Motor neuron (in vitro differentiated cells): ENCODE data around the gene ITPR1. TPM values are rescaled to one million over a fixed set of nuclear protein-coding genes. Genes with fewer than 3 reads are reported as not detected.

Experiments
- ATAC-seq, 8 experiments: fragments of 200-7000 bp; cut with Tn5 transposase; replicated peaks in 6 of 8; 2 replicates each; pipeline ENCODE4 v1.8.0; 2021; ENCODE audit warnings: mild to moderate bottlenecking in 8 of 8, moderate library complexity in 8 of 8
- H3K27ac ChIP-seq, 2 donors: fragments of 250-450 bp; sonication (Bioruptor Pico); 2 replicates each; pipeline ENCODE4 v1.9.0; 2021; ENCODE audit warnings: antibody characterized with exemption in 2 of 2, mild to moderate bottlenecking in 2 of 2, moderate library complexity in 1 of 2
- H3K4me1 ChIP-seq, 2 donors: fragments of 250-450 bp; sonication (Bioruptor Pico); replicated peaks in 1 of 2; 2 replicates each; pipeline ENCODE4 v1.6.1; 2021; ENCODE audit warnings: antibody characterized with exemption in 2 of 2, mild to moderate bottlenecking in 2 of 2, moderate library complexity in 1 of 2
- H3K4me3 ChIP-seq, 5 donors: fragments of 250-450 bp; sonication (Bioruptor Pico); 2 replicates each; pipeline ENCODE4 v1.9.0; 2021; ENCODE audit warnings: antibody characterized with exemption in 5 of 5, mild to moderate bottlenecking in 5 of 5, moderate library complexity in 4 of 5
- WGBS, 10 experiments: fragments of 450-650 bp; shearing (Covaris generic); methylation state at CpG; one replicate each; pipeline ENCODE4 v1.0.0; 2022; 5-methylcytosine and 5-hydroxymethylcytosine counted together
- in situ Hi-C, 9 experiments: fragments of 400-800 bp; cut with MboI; loops; one replicate each; pipeline ENCODE4 v1.15.0; 2021; ENCODE audit warnings: low sequenced_read_pairs in 9 of 9, low pct_unique_long_range_greater_than_20kb in 2 of 9; ENCODE audit not compliant: unreplicated experiment in 9 of 9
- total RNA-seq, 8 experiments: library from RNA; unstranded; fragments of 300-600 nt; gene quantifications; 2 replicates each; pipeline versions ENCODE4 v1.2.3 to v1.2.4, GENCODE V29; 2022

Gene ITPR1
- total RNA-seq, 8 experiments from 2014 or later: 2.2 to 167 (median 12.2) TPM

GRCh38 chr3:4806535-4807108 lies 313.5 kb downstream of the ITPR1 start:
- no peak overlapping the region for H3K4me3 ChIP-seq
- no peaks in the 10 kb centered on the region for H3K4me1 ChIP-seq
- in situ Hi-C loops: no loop called here
- no peak overlapping the region for H3K27ac ChIP-seq
- 78 to 100% (median 100%) methylated on average over 1 to 6 of the region's 6 CpGs; no CpG with 5 or more reads in 1 of the 10 experiments for WGBS, 10 experiments
- no peak for ATAC-seq

DNA sequence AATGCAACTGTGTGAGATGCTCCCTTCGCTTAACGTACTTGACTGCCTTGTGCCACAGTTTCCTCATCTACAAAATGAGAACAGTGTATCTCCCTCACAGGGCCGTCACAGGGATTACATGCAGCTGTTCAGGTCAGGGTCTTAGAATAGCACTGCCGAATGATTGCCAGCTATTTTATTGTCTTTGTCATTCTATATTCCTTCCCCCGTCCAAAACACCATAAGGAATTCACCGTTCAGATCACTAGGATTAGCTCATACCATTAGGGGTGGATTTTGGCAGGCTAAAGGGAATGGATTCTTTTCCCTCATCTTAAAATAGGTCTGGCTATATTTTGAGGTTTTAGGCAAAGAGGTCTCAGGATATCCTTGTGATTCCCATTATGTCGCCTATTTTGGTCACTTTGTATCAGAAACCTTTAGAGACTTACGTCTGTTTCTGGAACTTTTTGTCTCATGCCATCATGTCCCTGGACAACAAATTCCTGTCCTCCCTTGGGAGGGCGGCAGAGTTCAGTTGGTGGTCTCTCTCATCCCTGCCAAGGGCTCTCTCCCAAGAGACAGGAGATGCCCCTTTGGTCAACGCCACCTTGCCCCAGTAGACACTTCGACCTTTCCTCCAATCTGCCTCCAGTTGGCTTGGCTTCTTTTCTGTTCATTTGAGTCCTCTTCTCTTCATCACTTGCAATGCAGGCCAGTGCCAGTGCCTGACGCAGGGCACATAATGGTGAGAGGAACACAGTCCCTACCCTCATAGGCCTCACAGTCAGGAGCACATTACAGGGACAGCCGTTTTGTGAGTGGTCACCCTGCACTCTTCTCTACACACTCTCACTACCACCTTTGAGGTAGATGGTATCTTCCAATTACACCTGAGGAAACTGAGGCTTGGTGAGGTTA lies 314.5 kb downstream of the ITPR1 start:
- Histone ChIP-seq H3K27ac (no peak overlapping the region), H3K4me1 (no peaks in the 10 kb centered on the region), H3K4me3 (no peak overlapping the region)
- in situ Hi-C loops: no loop called here
- 80 to 100% (median 91%) methylated on average over 2 to 11 of the region's 13 CpGs; no CpG with 5 or more reads in 2 of the 10 experiments for WGBS, 10 experiments
- no peak for ATAC-seq

DNA sequence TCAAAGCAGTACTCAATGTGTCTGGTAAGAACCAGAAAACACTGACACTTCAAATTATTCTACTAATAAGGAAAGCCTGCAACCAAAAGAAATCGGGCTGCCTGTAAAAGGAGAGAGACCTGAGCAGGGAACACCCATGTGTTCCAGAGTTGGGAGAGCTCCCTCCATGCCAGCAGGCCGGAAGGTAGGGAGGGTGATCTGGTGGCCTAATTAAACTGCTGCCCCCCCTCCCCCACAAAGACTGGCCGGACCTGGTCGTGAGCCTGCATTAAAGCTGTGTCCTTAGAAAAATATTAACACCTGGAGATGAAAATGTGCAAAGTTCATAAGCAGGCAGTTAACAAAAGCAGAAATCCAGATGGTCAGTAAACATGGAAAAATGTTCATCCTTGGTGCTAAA lies 315.5 kb downstream of the ITPR1 start:
- ATAC-seq: no peak
- 61 to 100% (median 80%) methylated on average over 1 to 4 of the region's 4 CpGs; no CpG with 5 or more reads in 1 of the 10 experiments for WGBS, 10 experiments
- in situ Hi-C loops: no loop called here
- Histone ChIP-seq H3K27ac (no peak overlapping the region), H3K4me1 (no peaks in the 10 kb centered on the region), H3K4me3 (no peak overlapping the region)

GRCh38 chr3:4809922-4810321 lies 316.8 kb downstream of the ITPR1 start:
- 63 to 100% (median 86%) methylated on average over 1 to 3 of the region's 3 CpGs; no CpG with 5 or more reads in 4 of the 10 experiments for WGBS, 10 experiments
- Histone ChIP-seq H3K4me3 (no peak overlapping the region), H3K27ac (no peak overlapping the region), H3K4me1 (peaks cover 0 to 2% of the 10 kb centered on the region in 2 donors)
- peak in 2 of 8 experiments; percentile 47 to 82 for ATAC-seq
- in situ Hi-C loops: no loop called here

DNA sequence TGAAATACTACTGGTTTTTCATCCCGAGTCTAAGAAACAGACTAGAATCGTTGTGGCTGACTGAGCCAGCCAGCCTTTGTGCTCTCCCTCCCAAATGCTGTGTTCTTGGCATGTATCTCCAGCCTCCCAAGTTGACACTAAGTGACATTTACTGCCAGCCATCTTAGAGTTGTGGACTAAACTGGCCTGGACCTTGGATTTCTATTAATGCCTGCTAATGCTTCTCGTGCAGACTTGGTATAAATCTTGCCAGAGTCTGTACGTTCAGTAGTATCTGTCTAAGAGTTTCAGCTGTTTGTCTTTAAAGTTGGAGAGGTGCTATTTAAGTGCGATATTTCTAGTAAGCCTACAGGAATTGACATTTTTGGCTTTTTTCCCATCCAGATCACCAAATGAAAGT lies 319.4 kb downstream of the ITPR1 start:
- in situ Hi-C loops: no loop called here
- no peak overlapping the region for H3K4me3 ChIP-seq
- H3K4me1 ChIP-seq: peaks cover 0 to 2% of the 10 kb centered on the region in 2 donors
- no peak overlapping the region for H3K27ac ChIP-seq
- WGBS, 10 experiments: 40 to 94% (median 80%) methylated on average over 1 to 5 of the region's 5 CpGs
- ATAC-seq: peak in 3 of 8 experiments; percentile 14 to 81 (median 57)

- H3K27ac ChIP-seq: no peak overlapping the region
- in situ Hi-C loops: no loop called here
- peak in 6 of 8 experiments; percentile 19 to 64 (median 47) for ATAC-seq
- WGBS, 10 experiments: 45 to 100% (median 95%) methylated on average over 2 to 6 of the region's 6 CpGs; no CpG with 5 or more reads in 2 of the 10 experiments
- peaks cover 0 to 2% of the 10 kb centered on the region in 2 donors for H3K4me1 ChIP-seq
- no peak overlapping the region for H3K4me3 ChIP-seq
Observed at GRCh38 chr3:4813909-4814304, 320.8 kb downstream of the ITPR1 start.

DNA sequence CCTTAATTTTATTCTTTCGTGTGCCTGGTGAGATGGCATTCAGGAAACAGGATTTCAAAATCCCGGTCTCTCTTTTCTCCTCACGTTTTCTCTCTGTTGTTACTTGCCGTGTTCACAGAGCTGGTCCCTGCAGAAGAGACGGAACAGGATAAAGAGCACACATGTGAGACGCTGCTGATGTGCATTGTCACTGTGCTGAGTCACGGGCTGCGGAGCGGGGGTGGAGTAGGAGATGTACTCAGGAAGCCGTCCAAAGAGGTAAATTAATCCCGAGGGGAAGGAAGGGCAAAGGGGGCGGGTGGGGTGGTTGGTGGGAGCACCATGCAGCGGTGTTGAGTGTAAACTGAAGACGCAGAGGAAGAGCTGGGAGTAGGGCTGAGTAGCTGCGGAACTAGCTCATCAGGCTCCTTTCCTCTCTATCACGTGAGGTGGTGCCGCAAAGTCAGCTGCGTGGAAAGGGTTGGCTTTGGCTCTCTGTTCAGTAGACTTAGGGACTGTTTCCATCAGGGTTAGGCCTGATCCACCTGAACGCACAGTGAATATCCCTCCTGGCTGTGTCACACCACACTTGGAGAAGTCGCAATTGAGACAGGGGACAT lies 321.3 kb downstream of the ITPR1 start:
- WGBS, 10 experiments: 56 to 100% (median 88%) methylated on average over 1 to 11 of the region's 20 CpGs; no CpG with 5 or more reads in 2 of the 10 experiments
- peak in 6 of 8 experiments; percentile 66 to 96 (median 92) for ATAC-seq
- Histone ChIP-seq H3K4me3 (no peak overlapping the region), H3K27ac (peak overlapping the region in 1 of 2 donors; percentile 45), H3K4me1 (peaks cover 0 to 2% of the 10 kb centered on the region in 2 donors)
- in situ Hi-C loops: no loop called here

- Histone ChIP-seq H3K27ac (peak overlapping the region in 1 of 2 donors; percentile 45), H3K4me3 (no peak overlapping the region), H3K4me1 (peaks cover 0 to 2% of the 10 kb centered on the region in 2 donors)
- in situ Hi-C loops: no loop called here
- no peak for ATAC-seq
- WGBS, 10 experiments: 94 to 100% (median 100%) methylated on average over 1 to 9 of the region's 13 CpGs; no CpG with 5 or more reads in 2 of the 10 experiments
Observed at GRCh38 chr3:4814904-4815574, 321.9 kb downstream of the ITPR1 start.

- Histone ChIP-seq H3K27ac (no peak overlapping the region), H3K4me3 (no peak overlapping the region), H3K4me1 (peaks cover 0 to 2% of the 10 kb centered on the region in 2 donors)
- in situ Hi-C loops: no loop called here
- WGBS, 10 experiments: 83 to 100% (median 95%) methylated on average over 1 to 7 of the region's 7 CpGs; no CpG with 5 or more reads in 1 of the 10 experiments
- no peak for ATAC-seq
Observed at GRCh38 chr3:4816306-4816705, 323.2 kb downstream of the ITPR1 start.

GRCh38 chr3:4816718-4817117 lies 323.6 kb downstream of the ITPR1 start:
- in situ Hi-C loops: no loop called here
- Histone ChIP-seq H3K4me1 (peaks cover 0 to 2% of the 10 kb centered on the region in 2 donors), H3K27ac (no peak overlapping the region), H3K4me3 (no peak overlapping the region)
- no peak for ATAC-seq
- WGBS, 10 experiments: 43 to 100% (median 75%) methylated on average over 1 to 2 of the region's 2 CpGs

DNA sequence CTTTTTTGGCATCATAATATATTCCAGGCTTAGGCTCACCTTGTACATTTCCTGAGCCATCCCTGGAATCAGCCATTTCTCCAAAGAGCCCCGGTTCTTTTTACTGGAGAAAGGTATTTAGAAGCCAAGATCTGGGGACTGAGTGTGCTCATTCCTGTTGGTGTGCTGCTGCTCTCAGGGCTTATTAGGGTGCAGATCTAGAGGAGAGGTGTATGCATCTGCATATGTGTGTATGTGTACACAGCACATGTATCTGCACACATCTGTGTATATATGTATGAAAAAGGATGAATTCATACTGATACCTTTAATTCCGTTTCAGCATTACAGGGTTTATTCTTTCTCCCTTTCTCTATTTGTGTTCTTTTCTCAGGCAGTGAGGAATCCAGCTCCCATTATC lies 324.0 kb downstream of the ITPR1 start:
- H3K4me3 ChIP-seq: no peak overlapping the region
- H3K4me1 ChIP-seq: peaks cover 0 to 2% of the 10 kb centered on the region in 2 donors
- H3K27ac ChIP-seq: no peak overlapping the region
- in situ Hi-C loops: no loop called here
- 0 to 100% (median 75%) methylated on average over 1 to 2 of the region's 2 CpGs; no CpG with 5 or more reads in 2 of the 10 experiments for WGBS, 10 experiments
- ATAC-seq: no peak

- ATAC-seq: no peak
- WGBS, 10 experiments: 82 to 100% (median 91%) methylated on average over 2 to 12 of the region's 13 CpGs; no CpG with 5 or more reads in 4 of the 10 experiments
- in situ Hi-C loops: no loop called here
- no peak overlapping the region for H3K4me3 ChIP-seq
- no peak overlapping the region for H3K27ac ChIP-seq
- H3K4me1 ChIP-seq: peaks cover 0 to 2% of the 10 kb centered on the region in 2 donors
Observed at GRCh38 chr3:4818164-4818563, 325.0 kb downstream of the ITPR1 start.
